ENCODE data around the gene CASD1.

Gene CASD1

DNA sequence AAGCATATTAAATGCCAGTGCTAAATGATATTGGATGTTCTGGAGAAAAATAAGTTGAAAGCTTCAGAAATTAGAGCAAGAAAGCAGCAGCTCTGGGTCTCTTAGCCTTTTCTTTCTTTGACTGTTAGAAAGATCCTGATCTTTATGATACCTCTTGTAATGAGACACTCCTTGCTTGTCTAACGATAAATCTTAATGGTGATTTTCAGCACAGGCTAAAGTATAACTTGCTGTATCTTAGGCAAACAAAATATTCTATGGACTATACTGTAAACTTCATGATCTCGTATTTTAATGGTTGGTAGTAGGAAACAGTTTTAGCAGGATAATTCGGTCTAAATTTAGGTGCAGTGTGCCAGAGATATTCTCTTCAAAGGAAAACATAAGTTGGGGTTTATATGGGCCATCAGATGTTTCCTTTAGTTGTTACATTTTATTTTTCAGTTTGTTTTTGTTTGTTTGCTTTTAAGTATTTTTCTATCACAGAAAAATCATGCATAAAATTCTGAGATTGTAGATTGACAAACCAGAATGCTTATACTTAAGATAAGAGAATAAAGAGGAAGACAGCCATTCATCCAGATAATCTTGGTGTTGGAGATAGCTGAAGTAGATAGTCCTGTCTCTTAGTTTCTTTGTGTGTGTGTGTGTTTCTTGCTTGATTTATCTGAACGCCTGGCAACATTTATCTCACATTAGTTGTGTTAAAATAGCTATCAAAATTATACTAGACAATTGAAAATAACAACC lies 4.7 kb downstream of the CASD1 start:
- no peak for DNase-seq

DNA sequence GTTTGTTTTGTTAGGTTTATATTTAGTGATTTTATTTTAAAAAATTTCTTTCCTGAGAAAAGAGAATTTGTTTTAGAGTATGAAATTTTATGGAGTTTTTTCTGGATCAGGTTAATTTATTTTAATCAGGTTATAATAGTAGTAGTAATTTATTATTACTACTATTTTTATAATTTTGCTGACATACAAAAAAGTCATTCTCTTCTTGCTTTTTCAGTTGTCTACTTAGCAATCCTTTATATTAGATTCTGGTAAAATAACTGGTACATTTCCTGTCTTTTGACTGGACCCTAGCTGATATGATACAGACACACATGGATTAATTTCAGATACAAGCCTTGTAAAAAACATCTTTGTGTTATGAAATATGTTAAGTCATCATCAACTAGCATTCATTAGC lies 5.3 kb downstream of the CASD1 start:
- no peak for DNase-seq

DNA sequence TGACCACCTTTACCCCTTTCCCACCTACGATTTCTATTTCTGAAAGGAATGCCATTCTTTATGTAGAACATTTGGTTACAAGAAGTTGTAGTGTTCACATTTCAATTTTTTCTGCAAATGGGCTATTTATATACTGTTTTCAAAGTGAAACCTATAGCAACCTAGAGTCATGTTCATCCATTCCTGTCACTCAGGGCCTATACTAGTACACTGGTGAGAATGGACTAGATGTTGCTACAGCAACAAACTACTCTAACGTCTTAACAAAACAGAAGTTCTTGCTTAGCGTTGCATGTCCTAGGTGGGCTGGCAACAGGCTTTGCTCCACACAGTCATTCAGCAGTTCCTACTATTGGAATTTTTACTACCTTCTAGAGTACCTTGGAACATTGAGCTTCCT lies 16.3 kb downstream of the CASD1 start:
- DNase-seq = no peak

DNA sequence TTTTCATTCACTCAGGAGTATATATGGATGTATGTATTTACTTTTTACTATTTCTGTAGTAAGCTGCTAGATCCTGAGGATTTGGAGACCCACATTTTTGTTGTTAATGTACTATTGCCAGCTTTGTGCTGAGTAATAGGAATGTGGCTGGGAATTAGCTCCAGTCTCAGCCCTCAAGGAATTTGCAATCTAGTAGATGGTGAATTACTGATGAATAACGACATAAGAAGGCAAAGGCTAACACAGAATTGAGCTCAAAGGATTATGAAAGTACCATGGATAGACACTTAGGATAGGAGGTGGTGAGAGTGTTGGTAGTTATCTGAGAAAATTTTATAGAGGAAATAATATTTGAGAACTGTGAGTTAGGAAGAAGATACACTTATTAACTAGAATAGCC lies 19.9 kb downstream of the CASD1 start:
- no peak for DNase-seq

DNA sequence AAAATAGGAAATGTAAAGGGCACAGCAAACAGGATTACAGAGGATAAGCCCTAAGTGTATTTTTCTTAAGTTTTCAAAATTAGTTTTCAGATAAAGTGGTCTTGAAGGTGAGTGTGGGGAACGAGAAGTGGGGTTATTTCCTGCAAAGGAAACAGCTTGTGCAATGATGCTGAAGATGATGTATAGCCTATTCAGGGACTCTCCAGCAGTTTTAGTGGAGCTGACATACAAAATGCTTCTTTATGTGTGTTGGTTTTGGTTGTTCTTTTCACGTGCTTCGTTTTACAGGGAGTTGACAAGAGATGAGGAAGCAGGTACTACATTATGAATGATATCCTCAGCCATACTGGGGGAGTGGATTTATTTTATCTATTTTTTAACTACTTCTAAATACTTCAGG lies 20.5 kb downstream of the CASD1 start:
- no peak for DNase-seq

DNA sequence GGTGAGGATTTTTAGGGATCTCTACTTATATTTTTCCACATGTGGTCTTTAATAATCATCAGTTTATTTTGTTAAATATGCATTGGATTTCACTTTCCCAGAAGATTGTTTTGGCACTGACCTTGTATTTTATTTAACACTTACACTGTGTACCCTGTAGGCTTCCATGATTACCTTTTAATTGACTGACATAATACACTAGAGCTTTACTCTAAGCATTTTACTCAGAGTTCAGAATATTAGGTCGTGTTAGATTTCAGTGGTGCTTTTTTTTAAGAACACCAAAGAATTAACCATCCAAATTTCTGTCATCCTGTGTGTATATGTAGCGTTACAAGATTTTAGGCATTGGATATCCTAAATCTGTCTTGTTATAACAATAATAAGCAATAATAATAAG lies 23.1 kb downstream of the CASD1 start:
- no peak for DNase-seq

DNA sequence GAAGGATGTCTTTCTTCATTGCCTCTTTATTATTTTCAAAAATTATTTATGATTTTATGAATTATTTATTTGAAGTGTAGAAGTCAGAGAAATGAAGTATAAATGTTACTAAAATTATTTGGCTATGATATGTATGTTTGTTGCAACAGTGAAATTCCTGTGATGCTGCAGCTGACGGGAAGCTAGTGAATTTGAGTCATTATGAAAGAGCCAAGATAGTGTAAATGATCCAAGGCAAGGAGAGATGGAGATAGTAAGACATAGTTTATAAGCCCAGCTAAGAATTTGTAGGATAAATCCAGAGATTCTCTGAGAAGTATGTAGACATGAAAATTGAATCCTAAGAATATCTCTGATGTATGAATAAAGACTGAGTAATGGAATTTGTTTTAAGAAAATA lies 30.8 kb downstream of the CASD1 start:
- no peak for DNase-seq

- no peak for DNase-seq
Observed at GRCh38 chr7:94547126-94547525, 37.5 kb downstream of the CASD1 start.

- no peak for DNase-seq
Observed at GRCh38 chr7:94556028-94556427, 46.4 kb downstream of the CASD1 start.

DNA sequence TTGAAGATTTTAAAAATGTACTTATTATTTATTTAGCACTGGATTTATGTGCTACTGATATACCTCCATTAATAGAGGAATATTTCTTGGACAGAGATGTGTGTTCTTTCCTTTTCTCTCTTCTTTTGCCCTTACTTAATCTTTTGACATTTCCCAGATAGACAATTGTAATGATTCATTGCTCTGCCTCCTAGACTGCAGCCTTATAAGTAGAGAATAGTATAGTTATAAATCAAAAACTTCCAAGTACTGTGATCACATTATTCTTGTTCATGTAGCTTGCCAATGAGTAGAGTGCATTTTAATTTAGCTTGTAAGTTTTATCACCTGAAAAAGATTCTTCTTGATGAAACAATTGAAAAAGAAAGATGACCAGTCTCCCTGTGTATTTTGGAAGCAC lies 47.6 kb downstream of the CASD1 start:
- no peak for DNase-seq

DNA sequence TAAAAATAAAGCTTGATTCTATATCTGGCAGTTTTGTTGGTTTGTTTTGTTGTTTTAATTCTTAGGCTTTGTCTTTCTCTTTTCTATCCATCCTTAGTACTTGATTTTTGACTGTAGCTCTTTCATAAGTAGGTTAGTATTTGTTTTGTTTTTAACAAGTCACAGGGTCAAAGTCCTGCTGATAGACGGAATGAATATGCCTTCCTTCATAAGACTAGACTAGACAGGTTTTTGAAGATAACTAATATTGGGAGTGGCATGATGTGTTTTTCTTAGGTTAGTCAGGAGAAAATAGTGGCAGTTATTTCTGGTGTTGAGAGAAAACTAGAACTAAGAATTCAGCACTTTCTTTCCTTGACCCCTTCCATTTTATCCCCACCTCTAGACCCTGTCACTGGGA lies 50.4 kb downstream of the CASD1 start:
- DNase-seq = no peak

DNA sequence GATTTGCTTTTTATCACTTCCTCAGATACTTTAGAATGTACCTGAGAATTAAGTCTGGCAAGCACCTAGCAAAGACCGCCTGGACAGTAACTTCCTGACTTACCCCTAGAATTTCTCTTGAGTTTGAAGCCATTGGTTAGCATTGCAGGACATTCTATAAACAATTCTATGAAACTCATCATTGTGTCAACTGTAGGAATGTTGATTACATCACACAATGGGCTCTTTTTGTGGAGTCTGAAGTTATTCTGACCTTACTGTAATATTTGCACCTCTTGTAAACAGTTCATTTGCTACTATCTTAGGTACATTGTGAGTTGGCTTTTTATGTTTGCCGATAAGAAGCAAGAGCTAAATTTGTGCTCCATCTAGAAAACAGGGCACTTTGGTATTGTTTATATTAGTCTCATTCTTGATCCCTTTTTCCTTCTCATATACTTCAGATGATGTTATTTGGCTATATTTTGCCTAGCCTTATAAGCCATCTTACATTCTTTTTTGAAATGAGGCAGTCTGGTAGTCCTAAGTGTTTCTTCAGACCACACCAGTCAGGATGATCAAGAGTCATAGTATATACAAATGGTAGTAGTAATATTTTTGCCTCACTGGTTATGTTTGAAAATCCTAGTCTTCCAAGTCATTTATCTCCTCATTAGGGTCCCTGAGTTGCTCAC lies 52.4 kb downstream of the CASD1 start:
- no peak for DNase-seq

- DNase-seq = no peak
Observed at GRCh38 chr7:94562525-94562924, 52.9 kb downstream of the CASD1 start.

- no peak for DNase-seq
Observed at GRCh38 chr7:94565247-94565894, 55.8 kb downstream of the CASD1 start.

DNA sequence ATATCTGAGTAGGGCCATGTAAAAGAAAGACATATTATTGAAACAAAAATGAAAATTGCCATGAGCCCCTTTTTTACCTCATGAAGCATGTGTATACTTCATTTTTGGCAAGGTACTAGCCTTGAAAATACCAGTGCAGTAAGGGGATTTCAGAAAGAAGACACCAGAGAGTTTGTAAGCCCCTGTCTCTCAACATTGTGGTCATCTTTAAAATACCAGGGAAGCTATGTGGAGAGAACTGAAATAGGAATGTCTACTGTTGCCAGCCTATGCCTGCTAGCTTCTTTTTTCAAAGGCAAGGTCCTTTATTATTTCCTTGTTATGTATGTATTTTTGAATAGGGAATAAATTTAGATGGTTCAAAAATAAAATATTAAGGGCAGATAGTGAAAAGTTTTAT lies 57.8 kb downstream of the CASD1 start:
- DNase-seq = no peak

DNA sequence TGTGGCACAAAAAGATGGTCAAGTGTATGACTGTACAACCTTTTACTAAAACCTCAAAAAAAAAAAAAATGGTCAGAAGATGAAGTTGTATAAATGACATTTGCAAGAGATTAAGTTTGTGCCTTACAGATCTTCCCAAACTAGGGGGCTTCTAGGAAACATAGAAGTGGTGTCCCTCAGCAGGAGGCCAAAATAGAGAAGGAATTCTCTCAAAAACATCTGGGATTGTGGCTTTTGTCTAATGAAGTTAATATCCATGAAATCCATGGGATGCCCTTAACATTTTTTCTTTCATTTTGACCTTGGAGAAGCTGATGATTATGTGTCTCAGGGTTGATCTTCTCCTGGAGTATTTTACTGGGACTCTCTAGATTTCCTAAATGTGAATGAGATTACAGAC lies 62.2 kb downstream of the CASD1 start:
- DNase-seq = no peak

GRCh38 chr7:94575646-94576045 lies 66.0 kb downstream of the CASD1 start:
- no peak for DNase-seq

- no peak for DNase-seq
Observed at GRCh38 chr7:94576316-94576715, 66.7 kb downstream of the CASD1 start.

GRCh38 chr7:94577357-94577756 lies 67.7 kb downstream of the CASD1 start:
- DNase-seq = no peak

GRCh38 chr7:94578614-94579013 lies 69.0 kb downstream of the CASD1 start:
- DNase-seq = no peak

DNA sequence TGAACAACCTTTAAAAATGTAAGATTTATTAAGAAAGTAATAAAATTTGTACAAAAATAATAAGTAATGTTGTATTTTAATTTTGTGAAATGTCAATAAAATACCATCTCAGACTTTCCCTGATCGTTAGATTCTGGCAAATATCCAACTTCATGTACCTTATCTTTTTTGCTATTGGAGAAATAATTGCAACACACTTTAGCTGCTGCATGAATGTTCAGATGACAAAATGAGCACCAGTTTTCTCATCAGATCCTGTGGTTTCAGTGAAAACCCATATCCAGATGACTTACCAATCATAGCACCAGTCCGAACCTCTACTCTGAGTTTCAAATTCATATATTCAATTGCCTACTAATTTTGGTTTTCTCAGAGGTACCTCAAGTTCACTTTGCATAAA lies 69.9 kb downstream of the CASD1 start:
- DNase-seq = no peak

GRCh38 chr7:94580601-94581000 lies 71.0 kb downstream of the CASD1 start:
- no peak for DNase-seq

GRCh38 chr7:94584113-94584512 lies 74.5 kb downstream of the CASD1 start:
- DNase-seq = no peak

- no peak for DNase-seq
Observed at GRCh38 chr7:94588075-94588474, 78.5 kb downstream of the CASD1 start.
